NCI-H187 (cell line): ENCODE results near the gene FSTL1.

Source experiments
- DNase-seq, 2 experiments: peaks; one replicate each; lab custom pipeline; 2025; lab: John Stamatoyannopoulos, UW

Gene FSTL1

GRCh38 chr3:120353463-120353862 lies 97.3 kb downstream of the FSTL1 start:
- no peak for DNase-seq

- DNase-seq: no peak
These were observed 98.8 kb downstream of the FSTL1 start for GRCh38 chr3:120352017-120352416.

- DNase-seq: no peak
These were observed 100.3 kb downstream of the FSTL1 start for GRCh38 chr3:120350401-120350941.

GRCh38 chr3:120349855-120350125 lies 101.0 kb downstream of the FSTL1 start:
- no peak for DNase-seq

GRCh38 chr3:120348991-120349854 lies 101.6 kb downstream of the FSTL1 start, which contains the start of gene LRRC58:
LRRC58 (minus strand) TSS chr3:120349354; CDS start chr3:120349243, 111 bp downstream.
- DNase-seq: peak; percentile 79 to 80

GRCh38 chr3:120348065-120348990 lies 102.5 kb downstream of the FSTL1 start:
- DNase-seq: peak; percentile 59 to 79

DNA sequence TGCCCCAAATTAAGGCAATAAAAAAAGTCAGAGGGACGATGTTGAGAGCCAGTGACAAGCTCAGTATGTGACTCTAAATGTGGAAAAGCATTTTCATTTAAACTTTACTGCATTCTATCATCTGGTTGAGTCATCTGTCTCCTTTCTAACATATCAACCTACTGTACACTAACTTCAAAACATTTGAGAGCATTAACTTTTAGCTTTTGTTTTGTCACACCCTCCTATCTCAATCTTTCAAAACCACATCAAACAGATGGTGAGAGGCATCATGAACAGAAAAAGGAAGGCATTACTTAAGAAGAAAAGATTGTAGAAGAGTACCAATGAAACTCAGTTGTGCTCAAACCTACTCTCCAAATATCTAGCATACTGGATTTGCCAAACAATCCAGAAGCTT lies 106.4 kb downstream of the FSTL1 start:
- no peak for DNase-seq
